OCI-M2 (cell line): ENCODE data around the gene UBXN2A.

Source experiments
- DNase-seq: peaks from one replicate; lab custom pipeline; 2025; ENCODE audit not compliant: unreplicated experiment; lab: John Stamatoyannopoulos, UW

UBXN2A gene

GRCh38 chr2:23939987-23940717 lies at the start of gene UBXN2A:
UBXN2A (plus strand) TSS chr2:23940463; CDS start chr2:23958315, 17,852 bp downstream.
- no peak for DNase-seq

- DNase-seq, result no peak
Measured at GRCh38 chr2:23900133-23900532, 40.1 kb upstream of the UBXN2A start.

GRCh38 chr2:23900541-23901322 lies 39.5 kb upstream of the UBXN2A start:
- DNase-seq, result no peak

- DNase-seq, result no peak
Measured at GRCh38 chr2:23901966-23902846, 38.1 kb upstream of the UBXN2A start.

- no peak for DNase-seq
Measured at GRCh38 chr2:23903034-23903433, 37.2 kb upstream of the UBXN2A start.

GRCh38 chr2:23904215-23904614 lies 36.0 kb upstream of the UBXN2A start:
- no peak for DNase-seq

- DNase-seq, result no peak
Measured at GRCh38 chr2:23904692-23905091, 35.6 kb upstream of the UBXN2A start.

GRCh38 chr2:23905155-23905554 lies 35.1 kb upstream of the UBXN2A start:
- DNase-seq, result no peak

GRCh38 chr2:23912054-23912453 lies 28.2 kb upstream of the UBXN2A start:
- DNase-seq, result no peak

- DNase-seq, result no peak
Measured at GRCh38 chr2:23915327-23915726, 24.9 kb upstream of the UBXN2A start.

GRCh38 chr2:23916727-23917405 lies 23.4 kb upstream of the UBXN2A start:
- DNase-seq, result no peak

GRCh38 chr2:23918837-23919489 lies 21.3 kb upstream of the UBXN2A start:
- no peak for DNase-seq

GRCh38 chr2:23924589-23925359 lies 15.5 kb upstream of the UBXN2A start:
- DNase-seq, result no peak

GRCh38 chr2:23925702-23926289 lies 14.5 kb upstream of the UBXN2A start:
- no peak for DNase-seq

GRCh38 chr2:23926290-23926749 lies 13.9 kb upstream of the UBXN2A start:
- DNase-seq, result no peak

- DNase-seq, result peak; percentile 45
Measured at GRCh38 chr2:23926750-23927571, 13.3 kb upstream of the UBXN2A start, which contains the start of gene ATAD2B. ATAD2B (minus strand) TSS chr2:23927123; CDS start chr2:23926770, 353 bp downstream.

- DNase-seq, result no peak
Measured at GRCh38 chr2:23934259-23934658, 6.0 kb upstream of the UBXN2A start.
